ENCODE data around the gene ITLN2. TPM values are rescaled to one million over a fixed set of nuclear protein-coding genes. Genes with fewer than 3 reads are reported as not detected.

ITLN2 gene
- total and polyA plus RNA-seq, 2 of the 8 experiments (the other 6 are each of a cell fraction or from before 2014, with no cell fraction given): 4.7 to 6.3 TPM

DNA sequence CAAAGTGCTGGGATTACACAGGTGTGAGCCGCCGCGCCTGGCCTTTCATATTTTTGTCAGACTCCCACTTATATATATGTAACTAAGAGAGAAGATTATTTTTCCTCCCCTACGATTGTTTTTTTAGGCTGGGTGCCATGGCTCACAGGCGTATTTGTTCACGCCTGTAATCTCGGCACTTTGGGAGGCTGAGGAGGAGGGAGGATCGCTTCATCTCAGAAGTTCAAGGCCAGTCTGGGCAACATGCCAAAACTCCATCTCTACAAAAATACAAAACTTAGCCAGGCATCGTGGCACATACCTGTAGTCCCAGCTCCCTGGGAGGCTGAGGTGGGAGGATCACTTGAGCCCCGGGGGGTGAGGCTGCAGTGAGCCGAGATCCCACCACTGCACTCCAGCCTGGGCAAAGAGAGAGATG lies 23.9 kb upstream of the ITLN2 start (continued):
- TF ChIP-seq CHD1 (IDR thresholded peaks at IDR 0.05; ENCODE audit: low read depth, low read length) (no peak), JUND (IDR thresholded peaks at IDR 0.05; ENCODE audit: low read length) (no peak)
- TF ChIP-seq, protein P1, sequence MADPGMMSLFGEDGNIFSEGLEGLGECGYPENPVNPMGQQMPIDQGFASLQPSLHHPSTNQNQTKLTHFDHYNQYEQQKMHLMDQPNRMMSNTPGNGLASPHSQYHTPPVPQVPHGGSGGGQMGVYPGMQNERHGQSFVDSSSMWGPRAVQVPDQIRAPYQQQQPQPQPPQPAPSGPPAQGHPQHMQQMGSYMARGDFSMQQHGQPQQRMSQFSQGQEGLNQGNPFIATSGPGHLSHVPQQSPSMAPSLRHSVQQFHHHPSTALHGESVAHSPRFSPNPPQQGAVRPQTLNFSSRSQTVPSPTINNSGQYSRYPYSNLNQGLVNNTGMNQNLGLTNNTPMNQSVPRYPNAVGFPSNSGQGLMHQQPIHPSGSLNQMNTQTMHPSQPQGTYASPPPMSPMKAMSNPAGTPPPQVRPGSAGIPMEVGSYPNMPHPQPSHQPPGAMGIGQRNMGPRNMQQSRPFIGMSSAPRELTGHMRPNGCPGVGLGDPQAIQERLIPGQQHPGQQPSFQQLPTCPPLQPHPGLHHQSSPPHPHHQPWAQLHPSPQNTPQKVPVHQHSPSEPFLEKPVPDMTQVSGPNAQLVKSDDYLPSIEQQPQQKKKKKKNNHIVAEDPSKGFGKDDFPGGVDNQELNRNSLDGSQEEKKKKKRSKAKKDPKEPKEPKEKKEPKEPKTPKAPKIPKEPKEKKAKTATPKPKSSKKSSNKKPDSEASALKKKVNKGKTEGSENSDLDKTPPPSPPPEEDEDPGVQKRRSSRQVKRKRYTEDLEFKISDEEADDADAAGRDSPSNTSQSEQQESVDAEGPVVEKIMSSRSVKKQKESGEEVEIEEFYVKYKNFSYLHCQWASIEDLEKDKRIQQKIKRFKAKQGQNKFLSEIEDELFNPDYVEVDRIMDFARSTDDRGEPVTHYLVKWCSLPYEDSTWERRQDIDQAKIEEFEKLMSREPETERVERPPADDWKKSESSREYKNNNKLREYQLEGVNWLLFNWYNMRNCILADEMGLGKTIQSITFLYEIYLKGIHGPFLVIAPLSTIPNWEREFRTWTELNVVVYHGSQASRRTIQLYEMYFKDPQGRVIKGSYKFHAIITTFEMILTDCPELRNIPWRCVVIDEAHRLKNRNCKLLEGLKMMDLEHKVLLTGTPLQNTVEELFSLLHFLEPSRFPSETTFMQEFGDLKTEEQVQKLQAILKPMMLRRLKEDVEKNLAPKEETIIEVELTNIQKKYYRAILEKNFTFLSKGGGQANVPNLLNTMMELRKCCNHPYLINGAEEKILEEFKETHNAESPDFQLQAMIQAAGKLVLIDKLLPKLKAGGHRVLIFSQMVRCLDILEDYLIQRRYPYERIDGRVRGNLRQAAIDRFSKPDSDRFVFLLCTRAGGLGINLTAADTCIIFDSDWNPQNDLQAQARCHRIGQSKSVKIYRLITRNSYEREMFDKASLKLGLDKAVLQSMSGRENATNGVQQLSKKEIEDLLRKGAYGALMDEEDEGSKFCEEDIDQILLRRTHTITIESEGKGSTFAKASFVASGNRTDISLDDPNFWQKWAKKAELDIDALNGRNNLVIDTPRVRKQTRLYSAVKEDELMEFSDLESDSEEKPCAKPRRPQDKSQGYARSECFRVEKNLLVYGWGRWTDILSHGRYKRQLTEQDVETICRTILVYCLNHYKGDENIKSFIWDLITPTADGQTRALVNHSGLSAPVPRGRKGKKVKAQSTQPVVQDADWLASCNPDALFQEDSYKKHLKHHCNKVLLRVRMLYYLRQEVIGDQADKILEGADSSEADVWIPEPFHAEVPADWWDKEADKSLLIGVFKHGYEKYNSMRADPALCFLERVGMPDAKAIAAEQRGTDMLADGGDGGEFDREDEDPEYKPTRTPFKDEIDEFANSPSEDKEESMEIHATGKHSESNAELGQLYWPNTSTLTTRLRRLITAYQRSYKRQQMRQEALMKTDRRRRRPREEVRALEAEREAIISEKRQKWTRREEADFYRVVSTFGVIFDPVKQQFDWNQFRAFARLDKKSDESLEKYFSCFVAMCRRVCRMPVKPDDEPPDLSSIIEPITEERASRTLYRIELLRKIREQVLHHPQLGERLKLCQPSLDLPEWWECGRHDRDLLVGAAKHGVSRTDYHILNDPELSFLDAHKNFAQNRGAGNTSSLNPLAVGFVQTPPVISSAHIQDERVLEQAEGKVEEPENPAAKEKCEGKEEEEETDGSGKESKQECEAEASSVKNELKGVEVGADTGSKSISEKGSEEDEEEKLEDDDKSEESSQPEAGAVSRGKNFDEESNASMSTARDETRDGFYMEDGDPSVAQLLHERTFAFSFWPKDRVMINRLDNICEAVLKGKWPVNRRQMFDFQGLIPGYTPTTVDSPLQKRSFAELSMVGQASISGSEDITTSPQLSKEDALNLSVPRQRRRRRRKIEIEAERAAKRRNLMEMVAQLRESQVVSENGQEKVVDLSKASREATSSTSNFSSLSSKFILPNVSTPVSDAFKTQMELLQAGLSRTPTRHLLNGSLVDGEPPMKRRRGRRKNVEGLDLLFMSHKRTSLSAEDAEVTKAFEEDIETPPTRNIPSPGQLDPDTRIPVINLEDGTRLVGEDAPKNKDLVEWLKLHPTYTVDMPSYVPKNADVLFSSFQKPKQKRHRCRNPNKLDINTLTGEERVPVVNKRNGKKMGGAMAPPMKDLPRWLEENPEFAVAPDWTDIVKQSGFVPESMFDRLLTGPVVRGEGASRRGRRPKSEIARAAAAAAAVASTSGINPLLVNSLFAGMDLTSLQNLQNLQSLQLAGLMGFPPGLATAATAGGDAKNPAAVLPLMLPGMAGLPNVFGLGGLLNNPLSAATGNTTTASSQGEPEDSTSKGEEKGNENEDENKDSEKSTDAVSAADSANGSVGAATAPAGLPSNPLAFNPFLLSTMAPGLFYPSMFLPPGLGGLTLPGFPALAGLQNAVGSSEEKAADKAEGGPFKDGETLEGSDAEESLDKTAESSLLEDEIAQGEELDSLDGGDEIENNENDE (IDR thresholded peaks at IDR 0.05; ENCODE audit: insufficient replicate concordance, low read length): no peak
- TF ChIP-seq, protein P2, sequence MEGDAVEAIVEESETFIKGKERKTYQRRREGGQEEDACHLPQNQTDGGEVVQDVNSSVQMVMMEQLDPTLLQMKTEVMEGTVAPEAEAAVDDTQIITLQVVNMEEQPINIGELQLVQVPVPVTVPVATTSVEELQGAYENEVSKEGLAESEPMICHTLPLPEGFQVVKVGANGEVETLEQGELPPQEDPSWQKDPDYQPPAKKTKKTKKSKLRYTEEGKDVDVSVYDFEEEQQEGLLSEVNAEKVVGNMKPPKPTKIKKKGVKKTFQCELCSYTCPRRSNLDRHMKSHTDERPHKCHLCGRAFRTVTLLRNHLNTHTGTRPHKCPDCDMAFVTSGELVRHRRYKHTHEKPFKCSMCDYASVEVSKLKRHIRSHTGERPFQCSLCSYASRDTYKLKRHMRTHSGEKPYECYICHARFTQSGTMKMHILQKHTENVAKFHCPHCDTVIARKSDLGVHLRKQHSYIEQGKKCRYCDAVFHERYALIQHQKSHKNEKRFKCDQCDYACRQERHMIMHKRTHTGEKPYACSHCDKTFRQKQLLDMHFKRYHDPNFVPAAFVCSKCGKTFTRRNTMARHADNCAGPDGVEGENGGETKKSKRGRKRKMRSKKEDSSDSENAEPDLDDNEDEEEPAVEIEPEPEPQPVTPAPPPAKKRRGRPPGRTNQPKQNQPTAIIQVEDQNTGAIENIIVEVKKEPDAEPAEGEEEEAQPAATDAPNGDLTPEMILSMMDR (IDR thresholded peaks at IDR 0.05; ENCODE audit: control extremely low read depth in 1 of 3, insufficient read depth in 1 of 3, low read depth in 1 of 3, low read length in 3 of 3): no peak

Data from H1 (cell line).